HG03039 (cell line): ENCODE results near the gene SLC44A3.

Source experiments
- ATAC-seq: cut with Tn5 transposase; IDR thresholded peaks from one replicate; pipeline ENCODE4 v1.9.1; 2021; ENCODE audit warnings: mild to moderate bottlenecking, moderate library complexity; ENCODE audit not compliant: unreplicated experiment

The SLC44A3 gene

DNA sequence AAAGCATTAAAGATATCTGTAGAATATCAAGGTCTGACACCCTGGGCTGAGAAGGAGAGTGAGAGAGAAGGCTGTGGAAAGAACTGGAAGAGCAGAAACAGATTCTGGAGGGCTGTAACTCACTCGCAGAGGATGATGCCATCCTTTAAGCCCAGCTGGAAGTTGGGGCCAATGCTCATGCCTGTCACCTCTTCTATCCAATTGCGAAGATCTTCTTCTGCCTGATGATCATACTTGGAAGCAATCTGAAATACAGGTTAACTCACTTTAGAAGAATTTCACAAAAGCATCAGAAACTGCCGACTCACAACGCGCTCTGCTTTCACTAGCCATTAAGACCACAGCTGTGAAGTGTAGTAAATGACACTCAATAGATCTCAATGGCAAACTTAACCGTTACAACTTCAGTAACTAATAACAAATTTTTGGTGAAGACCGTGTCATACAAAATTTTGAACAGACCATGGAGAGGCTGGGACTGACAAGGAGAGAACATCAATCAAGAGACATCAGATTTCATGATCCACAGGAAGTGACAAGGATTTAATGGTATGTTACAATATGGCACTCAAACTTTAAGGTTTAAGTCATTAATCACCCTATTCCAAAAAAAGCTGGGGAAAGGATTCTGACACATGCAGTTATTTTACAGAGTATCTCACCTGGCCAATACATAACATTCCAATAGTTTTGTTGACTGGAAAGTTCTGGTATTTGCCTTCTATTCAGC lies 83.3 kb downstream of the SLC44A3 start:
- ATAC-seq, result no peak

DNA sequence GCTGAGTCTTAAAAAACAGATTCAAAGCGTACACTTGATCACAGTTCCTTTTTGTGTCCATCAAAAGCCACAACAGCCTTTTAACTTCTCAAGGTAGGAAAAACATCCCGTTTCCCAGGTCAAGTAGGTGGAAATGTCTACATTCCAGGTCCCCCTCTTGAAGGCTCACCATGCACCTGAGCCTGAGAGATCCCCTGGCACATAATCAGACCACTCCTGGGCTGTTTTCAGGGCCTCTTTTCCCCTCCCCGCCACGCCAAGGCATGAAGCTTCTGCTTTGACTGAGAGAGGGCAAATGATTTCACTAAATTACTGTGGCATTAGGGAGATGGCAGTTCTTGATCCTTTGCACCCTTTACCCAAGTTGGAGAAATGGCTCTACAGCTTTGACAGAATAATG lies 85.0 kb downstream of the SLC44A3 start:
- ATAC-seq, result no peak

DNA sequence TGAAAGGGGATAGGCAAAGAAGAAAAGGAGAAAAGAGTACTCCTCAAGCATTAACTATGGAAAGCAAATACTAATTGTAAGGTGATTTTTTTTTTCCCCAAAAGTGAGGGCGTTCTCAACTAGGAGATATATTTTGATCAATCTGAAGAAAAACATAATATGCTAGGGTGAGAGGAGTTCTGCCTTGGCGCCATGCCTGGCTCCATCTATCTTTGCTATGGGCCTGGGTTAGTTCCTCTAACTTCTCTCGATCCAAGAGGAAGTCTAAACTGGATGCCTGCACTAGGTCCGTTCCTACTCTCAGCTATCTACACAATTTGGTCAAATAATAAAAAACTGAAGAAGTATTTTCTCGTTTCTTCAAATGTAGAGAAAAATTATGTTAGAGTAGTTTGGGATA lies 86.2 kb downstream of the SLC44A3 start:
- no peak for ATAC-seq

DNA sequence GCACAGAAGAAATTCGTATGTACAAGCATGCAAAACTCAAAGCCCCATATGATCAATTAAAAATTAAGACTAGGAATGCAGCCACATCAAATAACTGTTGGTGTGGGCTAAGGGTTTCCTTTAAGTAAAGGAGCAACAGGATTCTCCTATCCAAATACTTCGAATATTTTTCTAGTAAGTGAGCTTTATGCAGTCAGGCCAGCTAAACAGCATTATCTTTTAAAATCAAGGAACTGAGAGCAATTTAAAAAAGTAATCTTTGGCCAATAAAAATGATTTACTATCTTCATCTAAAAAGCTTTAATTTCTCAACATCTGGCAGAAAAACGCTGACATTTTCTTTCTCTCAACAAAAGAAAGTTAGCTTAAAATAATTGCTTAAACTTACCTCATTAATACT lies 87.0 kb downstream of the SLC44A3 start:
- no peak for ATAC-seq

DNA sequence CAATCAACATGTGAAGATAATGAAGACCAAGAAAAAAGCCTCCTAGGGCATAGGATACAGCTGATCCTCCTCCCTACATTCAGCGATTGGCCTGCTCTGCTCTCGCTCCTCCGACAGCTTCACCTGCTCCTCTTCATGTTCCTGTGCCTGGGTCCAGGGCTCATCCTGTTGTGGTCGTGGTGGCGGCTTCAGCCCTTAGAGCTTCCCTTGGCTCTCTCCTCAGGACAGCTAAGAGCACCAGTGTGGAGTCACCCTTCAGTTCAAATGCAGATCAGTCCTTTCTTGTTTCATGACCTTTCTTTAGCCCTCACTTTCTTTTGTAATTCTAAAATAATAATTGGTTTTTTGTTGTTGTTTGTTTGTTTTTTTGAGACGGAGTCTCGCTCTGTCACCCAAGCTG lies 88.0 kb downstream of the SLC44A3 start:
- ATAC-seq, result no peak

DNA sequence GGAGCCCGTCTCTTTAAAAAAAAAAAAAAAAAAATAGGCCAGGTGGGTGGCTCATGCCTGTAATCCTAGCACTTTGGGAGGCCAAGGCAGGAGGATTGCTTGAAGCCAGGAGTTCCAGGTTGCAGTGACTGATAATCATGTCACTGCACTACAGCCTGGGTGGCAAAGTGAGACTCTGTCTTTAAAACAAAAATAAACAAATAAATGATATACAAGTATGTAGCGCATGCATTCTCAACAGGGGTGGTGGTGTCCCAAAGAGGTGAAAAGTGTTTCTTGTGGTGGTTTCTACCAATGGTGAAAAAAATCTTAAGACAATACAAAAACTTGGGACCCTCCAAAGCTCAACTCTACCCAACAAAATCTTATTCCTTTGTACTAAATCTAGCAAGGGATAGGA lies 88.8 kb downstream of the SLC44A3 start:
- no peak for ATAC-seq

DNA sequence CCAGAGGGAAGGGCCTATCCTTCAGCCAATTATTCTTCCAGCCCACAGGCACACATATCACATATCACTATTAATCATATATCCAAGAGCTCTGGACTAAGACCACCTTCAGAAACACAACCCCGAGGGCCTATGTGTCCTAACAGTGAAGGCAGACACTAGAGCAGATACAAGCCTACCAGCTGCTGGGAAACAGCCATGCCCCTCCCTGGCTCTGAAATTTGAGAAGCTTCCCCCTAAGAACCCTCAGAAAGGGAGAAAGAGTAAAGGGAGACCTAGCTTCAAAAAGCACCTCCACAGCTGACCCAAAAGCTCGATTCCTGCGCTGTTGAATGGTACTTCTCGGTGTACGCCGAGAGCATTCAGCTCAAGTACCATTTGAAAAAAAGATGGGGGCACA lies 89.3 kb downstream of the SLC44A3 start:
- no peak for ATAC-seq

DNA sequence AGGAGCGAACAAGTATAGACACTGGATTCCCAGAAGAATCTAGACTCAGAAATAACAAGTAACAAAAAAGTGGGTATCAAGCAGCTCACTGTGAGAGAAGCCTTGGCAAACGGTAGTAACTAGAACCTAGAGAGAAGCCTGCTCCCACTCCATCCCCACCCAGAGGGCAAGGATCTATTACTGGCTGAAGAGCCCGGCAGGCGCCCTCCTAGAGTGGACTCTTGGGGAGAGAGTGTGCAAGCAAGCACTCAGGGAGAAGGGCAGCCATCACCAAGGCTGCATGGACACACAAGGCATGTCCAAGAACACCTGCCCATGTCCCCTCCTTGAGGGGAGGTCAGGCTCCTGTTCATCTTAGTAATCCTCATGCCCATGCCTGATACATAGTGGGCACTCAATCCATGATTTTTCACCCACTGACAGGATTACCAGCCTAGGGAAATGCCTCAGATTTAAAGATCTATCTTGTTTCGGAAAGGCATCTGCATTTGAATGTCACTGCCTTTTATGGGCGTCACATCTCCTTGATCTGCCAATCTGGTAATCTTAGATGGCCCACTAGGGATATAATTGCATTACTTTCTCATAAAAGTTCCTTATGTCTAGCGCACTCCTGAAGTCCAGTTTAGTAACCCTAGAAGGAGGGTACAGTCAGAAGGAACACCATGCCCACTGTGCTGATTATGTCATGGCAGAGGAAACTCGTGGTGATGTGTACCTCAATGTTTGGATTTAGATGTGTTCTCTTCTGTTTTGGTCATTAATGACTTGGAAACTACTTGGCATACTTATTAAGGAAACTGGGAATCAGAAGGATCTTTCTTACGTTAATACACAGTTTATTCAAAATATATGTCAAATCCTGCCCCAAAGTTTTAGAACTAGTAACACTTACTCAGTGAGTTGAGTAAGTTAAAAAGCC lies 92.4 kb downstream of the SLC44A3 start:
- ATAC-seq, result no peak

DNA sequence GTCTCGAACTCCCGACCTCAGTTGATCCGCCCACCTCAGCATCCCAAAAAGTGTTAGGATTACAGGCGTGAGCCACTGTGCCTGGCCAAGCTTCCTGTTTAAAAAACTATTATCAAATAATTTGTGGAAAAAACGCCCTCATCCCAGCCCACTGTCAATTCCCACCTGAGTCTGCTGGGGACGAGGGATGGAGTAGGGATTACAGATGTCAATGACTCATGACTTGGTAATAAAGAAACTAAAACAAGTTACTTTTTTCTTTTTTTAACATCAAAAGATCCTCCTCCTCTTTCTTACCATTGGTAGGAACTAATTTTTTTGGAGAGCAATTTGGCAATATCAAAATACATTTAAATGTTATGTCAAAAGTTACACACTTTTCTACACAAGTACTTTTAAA lies 97.1 kb downstream of the SLC44A3 start:
- ATAC-seq, result no peak

DNA sequence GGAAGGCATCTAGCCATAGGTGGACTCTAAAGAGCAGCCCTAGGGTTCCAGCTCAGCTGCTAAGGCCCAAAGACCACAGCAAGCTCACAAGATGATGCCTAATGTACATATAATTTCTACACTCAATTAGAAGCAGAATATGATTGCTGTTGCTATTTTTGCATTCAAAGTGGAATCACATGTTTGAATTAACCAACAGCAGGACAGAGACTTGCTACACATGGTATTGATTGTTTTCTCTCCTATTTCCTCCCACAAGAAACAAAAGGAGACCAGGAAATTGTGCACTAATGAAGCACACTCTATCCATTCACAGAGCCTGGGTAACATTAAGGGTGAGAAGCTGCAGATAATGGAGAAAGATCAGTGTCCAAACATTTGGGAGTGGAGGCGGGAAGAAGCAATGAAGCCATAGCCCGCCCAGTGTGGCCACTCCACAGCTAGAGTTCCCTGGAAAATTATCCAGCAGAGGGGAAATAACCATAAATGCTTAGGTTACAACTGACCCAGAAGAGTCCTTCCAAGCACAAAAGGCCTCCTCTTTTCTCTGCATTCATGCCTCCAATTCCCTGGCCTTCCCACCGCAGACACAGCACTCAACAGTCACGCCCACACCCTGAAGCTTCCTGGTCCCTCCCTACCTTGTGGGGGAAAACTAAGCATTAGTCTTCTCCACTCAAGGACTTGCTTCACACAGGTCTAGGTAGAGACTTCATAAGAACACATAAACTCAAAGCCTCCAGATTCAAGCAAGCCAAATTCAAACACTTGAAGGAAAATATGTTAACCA lies 99.3 kb downstream of the SLC44A3 start:
- ATAC-seq, result no peak

DNA sequence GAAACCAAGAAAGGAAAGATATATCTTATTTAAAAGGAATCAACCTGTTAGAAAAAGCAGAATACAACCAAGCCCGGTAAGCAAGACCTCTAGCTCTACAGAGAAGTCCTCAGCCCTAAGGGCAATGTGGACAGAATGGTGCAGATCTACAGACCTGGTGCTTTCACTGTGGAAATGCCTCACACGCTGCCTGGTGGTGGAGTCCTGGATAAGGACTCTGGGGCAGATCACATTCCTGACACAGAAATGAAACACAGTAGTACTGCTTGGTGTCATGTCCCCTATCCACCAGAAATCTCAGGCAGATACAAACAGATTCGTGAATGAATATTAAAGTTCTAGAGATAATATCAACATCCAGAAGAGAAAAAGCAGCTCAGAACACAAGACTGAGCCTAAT lies 99.9 kb downstream of the SLC44A3 start:
- ATAC-seq, result no peak

DNA sequence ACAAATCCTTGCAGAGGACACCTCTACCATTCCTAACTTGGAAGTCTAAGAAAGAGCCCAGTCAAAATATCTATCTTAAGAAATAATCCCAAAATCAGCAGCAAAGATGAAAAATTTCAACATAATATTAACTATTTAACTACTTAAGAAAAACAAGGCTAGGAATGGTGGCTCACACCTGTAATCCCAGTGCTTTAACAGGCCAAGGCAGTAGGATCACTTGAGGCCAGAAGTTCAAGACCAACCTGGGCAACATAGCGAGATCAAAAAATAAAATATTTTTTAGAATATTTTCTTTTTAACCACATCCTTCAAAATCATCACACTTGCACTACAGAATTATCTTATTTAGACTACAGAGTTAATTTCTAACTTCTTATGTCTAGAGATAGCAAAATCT lies 101.8 kb downstream of the SLC44A3 start:
- ATAC-seq, result no peak

DNA sequence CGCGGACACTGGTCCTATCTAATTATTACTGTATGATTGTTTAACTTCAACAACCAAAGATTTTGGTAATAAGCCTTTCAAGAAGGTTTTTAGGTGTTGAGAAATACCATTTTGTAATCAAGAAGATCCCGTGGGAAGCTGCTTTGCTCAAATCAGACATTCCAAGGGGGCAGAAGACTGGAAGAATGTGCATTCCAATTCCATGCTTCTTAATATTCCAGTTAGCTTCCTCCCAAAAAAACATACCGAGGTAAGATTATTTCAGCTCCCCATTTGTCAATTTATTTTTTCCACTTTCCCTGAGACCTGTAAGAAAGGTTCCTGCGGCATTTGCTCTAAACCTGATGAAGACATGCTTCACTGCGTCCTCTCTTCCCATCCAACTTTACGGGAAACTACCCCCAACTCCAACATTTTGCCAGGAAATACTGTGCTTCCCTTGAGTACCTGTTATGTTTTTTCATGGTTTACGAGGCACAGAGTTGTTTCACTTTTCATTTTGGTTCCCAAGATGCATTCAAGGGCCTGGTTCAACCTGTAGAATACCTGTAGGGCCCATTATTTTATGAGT lies 102.7 kb downstream of the SLC44A3 start:
- ATAC-seq, result no peak

DNA sequence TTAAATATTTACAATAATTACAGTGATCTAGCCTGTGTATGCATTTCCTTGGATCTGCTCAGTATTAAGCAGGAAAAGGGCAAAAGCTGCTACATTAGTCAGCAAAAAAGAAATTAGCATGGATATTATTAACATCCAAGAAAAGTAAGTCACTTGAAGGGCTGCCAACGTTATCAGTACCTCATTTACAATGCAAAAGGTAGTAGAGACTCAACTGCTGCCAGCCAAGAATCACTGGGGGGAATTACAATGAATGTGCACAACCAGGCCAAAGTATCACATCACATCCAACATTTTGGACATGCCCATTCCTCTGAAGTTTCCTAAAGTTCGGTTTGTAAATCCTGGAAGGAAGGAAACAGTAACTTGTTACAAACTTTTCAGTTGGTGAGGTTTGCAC lies 104.8 kb downstream of the SLC44A3 start:
- ATAC-seq, result no peak

DNA sequence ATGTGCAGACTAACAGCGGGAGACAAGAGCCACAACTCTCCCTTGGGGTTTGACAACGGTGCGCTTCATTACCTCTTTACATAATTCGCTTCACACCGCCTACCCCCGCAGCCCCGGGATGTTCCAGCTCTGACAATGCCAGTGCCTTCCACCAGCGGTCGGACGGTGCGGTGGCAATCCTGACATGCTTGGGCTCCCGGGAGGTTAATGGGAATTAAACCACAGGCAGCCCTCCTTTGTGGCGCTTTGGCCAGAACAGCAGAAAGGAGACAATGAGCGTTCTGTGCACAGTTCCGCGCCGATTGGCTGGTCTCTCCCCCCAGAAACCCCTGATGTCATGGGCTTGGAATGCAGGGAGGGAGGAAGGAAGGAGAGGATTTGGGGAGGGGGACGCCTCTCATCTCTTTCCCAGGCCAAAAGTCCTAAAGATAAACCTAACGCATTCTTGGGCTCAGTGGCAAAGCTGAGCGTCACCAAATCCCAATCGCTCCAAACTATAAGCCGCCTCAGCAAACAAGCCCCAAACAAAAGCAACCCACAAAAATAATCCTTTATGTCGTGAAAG lies 105.5 kb downstream of the SLC44A3 start:
- ATAC-seq, result no peak

DNA sequence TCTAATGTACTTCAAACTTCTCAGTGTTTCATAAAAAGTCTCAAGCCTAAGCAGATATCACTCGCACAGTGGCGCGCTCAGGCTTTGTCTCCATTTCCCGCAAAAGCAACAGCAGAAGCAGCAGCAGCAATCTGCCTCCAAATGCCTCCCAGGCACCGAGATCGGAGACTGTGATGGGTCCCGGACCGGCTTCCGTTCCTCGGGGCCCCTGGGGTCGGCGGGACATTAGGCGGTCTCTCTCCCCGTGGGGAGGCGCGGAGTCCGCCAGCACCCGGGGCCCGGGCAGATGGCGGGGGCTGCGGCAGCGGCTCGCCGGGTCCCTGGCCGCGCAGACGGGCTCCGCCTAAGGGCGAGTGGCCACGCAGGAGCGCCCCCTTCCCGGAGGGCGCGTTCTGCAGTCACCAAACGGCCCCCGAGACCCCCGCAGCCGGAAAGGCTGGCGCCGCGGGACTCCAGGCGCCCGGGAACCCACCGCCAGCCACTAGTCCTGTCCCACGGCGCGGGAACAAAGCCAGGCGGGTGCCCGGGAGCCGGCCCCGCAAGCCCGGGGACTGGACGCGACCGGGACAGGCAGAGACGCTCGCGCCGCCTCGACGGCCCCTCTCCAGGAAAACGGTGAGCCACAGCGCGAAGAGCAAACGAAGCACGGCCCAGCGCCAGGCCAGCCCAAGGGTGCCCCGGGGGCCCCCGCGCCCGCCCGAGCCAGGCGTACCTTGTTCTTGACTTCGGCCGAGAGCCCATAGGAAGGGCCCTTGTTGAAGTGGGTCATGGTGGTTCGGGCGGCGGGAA lies 106.2 kb downstream of the SLC44A3 start:
- peak; percentile 19 for ATAC-seq

DNA sequence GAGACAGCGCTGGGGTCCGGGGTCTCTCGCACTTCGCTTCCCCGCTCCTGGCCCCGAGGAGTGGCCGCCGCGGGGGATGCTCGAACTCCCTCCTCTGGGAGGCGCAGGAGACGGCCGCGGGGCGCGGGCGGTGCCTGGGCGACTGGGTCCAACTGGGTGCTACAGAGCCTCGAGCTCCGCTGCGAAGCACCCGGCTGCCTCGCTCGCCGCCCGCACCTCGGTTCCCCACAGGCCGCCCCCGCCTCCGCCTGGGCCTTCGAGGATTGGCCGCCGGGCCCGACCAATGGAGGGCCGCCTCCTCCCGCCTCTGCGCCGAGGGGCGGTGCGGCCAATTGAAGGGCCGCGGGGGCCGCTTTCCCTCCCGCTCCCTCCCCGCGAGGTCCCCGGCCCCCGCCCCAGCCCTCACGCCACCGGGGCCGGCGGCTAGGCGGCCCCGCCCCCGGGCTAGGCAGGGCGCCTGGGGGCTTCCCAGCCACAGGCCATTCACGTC lies 106.8 kb downstream of the SLC44A3 start, which contains the start of gene CNN3:
TSS of gene CNN3 (minus strand) at position 196 of the 490 bp plus-strand sequence. CDS start 216 bp downstream, outside the sequence.
- peak; percentile 84 for ATAC-seq

DNA sequence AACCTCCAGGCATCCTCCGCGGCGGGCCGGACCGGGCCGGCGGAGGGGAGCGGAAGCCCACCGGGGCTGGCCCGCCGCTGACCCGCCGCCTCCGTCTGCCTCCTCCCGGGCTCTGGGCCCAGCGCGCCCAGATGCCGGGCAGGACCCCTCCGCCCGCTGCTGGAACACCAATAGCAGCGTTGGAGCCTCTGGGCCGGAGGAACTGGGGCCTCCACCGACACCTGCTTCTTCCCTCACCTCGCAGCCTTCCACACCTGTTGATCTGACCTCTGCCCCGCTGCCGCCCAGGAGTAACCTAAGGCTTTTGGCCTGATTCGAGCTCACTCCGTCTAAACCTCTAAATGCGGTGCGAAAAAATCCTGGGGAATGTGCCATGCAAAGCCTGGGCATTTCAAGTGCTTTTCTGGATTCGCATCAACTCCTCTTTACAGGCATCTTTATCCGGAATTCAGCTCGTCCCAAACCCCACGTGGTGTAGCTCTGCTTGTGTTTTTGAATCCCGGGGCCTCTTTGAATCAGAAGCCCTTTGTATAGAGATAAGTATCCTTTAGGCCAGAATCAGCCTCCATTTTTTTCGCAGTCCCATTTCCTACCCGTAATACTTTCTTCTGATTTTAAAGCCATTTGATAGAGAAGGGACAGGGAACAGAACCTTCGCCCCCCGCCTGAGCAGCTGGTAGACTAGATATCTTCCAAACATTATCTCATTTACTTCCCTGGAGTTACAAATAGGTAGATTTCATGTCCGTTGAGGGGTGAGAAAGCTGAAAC lies 107.4 kb downstream of the SLC44A3 start:
- peak; percentile 26 for ATAC-seq
